Smooth muscle cell of the brain vasculature (primary cell): ENCODE results near the gene PON1.

Source experiments
- DNase-seq: peaks from one replicate; pipeline ENCODE4 v3.0.0-alpha.2; 2012; ENCODE audit warnings: low read depth, low spot score

Gene PON1

DNA sequence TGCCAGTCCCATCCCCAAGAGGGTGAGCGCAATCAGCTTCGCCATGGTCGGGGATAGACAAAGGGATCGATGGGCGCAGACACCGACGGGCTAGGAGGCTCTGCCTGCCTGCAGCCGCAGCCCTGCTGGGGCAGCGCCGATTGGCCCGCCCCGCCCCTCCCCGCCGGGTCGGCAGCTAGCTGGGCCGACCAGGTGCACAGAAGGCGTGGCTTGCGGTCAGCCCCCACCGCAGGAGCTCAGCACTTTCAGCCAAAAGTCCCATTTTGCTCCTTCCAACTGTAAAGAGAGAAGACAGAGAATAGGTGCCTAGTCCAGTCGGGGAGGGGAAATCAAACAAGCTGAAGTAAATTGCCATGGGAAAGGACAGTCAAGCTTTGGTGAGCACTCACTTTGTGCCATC is at the start of gene PON1:
PON1 (minus strand) TSS at position 102 of the 400 bp plus-strand sequence; CDS start at position 45, 57 bp downstream.
- no peak for DNase-seq

DNA sequence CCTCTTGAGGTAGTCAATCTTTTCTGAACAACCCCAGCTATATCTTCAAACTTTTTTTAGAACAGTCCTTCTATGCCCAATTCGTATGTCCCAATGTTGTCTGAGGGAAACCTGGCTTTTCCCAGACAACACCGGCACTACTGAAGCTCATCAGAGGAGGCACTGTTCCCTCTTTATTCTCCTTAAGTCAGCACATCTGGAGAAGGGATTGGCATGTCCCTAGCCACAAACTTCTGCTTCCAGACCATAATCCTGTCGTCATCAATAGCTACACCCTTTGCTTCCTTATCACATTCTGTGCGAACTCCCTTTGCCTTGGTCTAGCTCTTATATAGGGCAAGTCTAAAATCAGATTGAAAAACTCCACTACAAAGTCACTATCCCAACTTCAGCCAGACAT is 49.0 kb upstream of the PON1 start:
- DNase-seq, result no peak

DNA sequence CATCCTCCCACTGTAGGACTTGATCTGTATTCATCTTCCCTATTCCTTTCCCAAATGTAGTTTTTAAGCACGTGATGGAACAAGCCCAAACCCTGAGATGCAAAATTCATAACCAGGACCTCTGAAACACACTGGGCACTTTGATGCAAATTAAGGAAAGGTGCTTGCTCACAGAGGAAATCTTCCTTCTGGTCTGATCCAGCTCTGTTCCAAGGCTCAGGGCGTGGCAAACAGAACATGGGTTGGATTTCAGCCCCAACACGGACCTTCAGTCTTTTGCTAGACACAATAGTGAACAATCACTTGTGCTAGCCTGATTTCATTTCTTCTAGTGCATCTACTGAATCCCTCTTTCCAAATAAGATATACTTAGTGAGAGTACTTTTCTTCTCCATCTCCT is 43.9 kb upstream of the PON1 start:
- no peak for DNase-seq

DNA sequence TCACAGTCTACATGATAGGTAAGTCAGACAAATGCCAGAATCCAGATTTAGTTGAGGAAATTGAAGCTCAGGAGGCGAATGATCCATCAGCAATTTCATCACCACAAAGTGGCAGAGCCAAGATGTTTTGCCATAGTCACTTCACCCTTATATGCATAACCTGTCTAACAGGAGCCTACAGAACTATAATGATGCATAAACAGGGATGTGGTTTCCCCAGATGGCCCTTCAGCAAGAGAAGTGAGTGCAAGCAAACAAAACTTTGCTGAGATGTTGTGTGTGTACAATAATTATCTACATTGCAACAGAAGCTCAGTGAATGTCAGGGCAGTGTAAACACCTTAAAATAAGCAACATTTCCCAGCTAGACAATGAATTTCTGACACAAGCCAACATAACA is 43.3 kb upstream of the PON1 start:
- DNase-seq, result no peak

DNA sequence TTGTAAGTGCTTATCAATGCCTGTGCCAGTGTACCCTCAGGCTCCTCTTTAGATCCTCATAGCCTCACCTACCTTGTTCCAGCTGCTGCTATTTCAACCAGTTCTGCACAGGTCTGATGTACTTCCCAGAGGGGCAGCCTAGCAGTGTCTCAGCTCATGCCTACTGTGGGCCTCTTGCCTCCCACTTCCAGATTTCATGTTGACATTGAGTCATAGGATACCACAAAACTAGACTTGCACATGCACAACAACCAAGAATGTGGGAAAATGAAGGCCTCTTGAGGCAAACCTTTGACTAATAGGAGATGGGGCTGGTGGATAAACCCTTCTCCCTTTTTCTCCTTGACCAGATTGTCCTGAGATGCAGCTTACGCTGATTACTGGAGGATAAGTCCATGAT is 40.8 kb upstream of the PON1 start:
- DNase-seq, result no peak

DNA sequence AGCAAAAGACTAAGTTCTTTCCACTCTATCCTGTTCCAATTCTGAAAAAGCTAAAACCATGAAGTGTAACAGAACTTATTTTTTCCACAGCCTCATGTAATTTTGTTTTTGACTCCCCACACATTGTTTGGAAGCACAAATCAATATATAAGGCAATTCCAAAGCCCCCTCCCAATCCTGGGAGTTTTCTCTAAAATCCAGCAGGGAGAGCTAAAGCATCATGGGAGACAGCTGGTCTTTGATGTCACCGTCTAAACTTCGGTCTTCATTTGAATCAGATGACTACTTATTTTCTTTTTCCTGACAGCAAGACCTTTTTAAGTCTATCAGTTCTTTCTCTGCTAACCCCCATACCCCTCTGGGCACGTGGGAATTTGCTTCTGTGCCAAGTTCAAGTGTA is 33.3 kb upstream of the PON1 start:
- no peak for DNase-seq

DNA sequence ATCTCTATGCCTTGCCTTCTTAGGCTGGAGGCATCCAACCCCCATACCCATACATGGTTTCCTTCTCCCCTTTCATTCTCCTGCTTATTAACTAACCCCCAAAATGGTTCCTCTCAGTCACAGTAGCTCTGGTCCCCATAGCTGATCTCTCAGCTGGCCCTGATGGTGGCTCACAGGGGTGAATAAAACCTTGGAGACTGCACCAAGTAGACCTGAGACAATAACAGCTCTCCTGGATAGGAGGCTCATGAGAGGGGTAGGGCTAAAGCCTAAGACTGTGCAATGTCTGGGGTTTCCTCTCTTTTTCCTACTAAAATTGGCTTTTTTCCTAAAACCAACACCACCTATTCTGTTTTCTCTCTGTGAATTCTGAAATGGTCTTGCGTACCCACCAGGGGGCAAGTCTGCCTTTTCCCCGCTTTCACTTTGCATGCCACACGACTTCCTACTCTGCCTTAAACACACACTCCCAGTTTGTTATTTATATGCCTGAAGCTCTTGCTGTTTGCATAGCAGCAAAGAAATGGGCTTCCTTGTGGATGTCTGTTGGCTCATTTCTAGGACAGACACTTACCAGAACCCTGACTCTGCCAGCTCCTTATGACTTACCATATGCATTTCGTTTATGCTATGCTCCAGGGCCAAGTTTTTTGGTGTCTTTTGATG is 18.4 kb upstream of the PON1 start:
- no peak for DNase-seq

DNA sequence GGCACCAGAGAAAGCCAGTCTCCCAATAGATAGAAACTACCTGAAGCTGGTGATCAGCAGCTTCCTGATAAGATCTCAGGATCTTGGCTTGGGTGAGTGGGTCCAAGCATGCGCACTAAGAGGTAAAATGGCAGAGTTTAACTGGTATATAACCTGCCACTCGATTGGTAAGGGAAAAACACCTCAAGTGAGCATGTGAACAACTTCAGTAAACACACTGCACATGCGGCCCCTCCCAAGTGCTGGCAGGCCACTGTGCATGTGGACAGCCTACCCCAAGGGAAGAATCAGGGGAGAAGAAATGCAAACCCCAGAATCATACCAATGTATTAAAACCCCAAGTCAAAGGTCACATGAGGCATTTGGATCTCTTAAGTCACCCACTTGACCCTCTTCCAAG is 17.7 kb upstream of the PON1 start:
- DNase-seq, result no peak

DNA sequence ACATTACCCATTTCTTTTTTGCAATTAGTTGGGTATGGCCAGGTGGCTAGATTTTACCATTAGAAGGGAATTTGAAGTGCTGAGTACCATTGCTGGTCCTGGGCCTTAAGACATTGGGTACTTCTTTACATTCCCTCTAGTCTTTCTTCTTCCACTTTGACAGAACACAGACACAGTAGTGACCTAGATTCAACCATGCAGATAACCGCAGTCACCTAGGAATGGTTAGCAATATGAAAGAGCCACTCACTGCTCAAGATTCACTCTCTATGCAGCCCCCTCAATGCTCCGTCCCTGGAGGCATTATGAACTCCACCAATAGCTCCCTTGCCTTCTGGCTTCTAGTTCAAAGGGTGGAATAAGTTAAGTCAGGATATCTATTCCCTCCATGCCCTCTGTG is 16.2 kb upstream of the PON1 start:
- no peak for DNase-seq

DNA sequence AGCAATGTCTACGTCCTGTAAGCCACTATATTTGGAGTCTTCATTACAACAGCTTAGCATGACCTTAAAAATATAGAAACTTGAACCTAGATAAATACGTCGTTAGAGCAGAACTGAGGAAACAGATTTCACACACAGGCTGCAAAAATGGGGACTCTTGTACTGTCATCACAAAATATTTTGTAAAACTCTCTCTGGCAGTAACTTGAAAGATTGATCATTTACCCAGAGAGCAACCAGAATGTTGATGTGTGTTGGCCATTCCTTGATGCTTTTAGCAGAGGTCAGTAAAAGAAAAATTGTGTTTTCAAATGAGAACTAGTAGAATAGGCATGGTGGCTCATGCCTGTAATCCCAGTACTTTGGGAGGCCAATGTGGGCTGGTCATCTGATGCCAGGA is 14.5 kb upstream of the PON1 start:
- DNase-seq, result no peak

DNA sequence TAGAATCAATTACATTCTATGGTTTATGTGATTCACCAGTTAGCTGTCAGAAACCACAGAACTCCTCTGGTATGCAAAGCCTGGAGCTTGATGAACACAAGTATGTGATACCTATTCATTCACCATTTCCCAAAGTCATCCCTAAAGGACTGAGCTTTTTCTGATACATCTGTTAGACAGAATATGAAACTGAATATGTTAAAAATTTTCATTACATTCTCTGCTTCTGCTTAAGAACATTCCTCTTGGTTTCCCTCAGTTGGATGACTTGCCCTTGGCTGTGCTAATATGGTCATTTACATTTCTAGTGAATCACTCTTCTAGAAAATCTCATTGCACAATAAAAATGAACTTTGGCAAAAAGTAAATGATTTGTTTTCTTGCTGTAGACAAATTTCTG is 10.8 kb upstream of the PON1 start:
- no peak for DNase-seq

DNA sequence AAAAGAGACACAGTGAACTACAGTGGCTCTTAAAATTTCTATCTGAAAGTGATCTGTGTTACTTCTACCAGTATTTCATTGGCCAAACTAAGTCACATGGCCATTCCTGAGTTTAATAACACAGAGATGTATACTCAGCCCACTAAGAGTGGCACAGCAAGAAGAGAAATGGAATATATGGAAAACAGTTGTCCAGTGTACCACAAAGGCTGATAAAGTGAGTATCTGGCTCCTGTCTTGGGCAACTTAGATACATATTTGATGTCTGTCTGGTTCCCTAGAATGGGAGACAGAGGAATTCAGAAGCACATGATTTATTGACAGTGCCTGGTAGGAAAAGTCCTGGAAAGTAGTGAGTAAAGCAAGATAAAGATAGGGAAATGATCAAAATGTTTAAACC is 10.1 kb upstream of the PON1 start:
- no peak for DNase-seq

DNA sequence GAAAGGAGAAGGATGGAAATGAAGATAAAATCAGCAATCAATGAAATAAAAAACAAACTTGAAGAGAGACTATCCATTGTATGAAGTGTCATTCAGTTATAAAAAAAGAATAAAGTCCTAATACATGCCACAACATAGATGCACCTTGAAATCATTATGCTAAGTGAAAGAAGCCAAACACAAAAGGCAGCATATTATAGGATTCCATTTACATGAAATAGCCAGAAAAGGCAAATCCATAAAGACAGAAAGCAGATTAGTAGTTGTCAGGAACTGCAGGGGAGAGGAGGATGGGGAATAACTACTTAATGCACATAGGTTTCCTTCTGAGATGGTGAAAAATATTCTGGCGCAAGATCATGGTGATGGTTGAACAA is 6.6 kb upstream of the PON1 start:
- DNase-seq, result no peak

DNA sequence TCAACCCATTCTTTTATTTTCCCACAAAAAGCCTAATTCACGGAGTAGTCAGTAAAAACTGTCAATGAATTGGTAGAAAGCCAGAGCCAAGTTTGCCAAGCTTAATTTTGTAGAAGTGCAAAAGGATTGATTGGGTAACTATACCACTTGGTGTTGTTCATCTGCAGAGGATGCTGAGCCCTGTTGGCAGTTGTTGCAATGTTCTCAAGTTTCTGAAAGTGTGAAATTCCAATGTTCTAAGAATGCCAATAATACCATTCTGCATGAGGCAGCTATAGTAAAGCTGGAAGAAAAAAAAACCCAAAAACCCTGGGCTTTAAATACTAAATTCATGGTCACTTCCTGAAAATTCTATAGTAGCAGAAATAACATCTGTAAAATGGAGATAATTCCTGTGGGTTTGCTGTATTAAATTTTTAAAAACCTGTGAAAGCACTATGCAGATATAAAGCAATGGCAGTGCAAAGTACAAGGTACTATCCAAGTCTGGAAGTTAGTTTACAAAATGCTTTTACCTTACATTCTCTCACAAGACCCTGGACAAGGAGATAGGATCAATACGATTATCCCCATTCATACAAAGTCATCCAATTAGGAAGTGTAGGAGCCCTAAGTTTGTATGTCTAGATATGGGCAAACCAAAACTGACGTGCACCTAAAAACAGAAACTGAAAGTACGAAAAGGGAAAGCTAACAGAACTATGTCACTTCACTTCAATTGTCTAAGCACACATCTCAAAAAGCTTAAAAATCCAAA is 6.0 kb upstream of the PON1 start:
- DNase-seq, result no peak

DNA sequence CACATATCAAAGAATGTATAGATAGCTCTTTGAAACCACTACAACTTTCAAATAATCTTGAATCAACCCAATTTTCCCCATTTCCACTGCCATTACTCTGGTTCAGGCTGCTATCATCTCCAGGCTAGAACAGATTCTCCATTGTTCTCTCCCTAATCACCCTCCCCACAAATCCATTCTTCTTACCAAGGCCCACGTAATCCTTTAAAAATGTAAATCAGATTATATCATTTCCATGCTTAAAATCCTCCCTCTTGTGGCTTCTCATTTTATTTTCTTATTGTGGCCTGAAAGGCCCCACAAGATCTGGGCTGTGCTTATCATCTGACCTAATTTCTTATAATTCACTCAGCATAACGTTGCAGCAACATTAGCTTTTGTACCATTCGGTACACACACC is 3.0 kb upstream of the PON1 start:
- DNase-seq, result no peak

DNA sequence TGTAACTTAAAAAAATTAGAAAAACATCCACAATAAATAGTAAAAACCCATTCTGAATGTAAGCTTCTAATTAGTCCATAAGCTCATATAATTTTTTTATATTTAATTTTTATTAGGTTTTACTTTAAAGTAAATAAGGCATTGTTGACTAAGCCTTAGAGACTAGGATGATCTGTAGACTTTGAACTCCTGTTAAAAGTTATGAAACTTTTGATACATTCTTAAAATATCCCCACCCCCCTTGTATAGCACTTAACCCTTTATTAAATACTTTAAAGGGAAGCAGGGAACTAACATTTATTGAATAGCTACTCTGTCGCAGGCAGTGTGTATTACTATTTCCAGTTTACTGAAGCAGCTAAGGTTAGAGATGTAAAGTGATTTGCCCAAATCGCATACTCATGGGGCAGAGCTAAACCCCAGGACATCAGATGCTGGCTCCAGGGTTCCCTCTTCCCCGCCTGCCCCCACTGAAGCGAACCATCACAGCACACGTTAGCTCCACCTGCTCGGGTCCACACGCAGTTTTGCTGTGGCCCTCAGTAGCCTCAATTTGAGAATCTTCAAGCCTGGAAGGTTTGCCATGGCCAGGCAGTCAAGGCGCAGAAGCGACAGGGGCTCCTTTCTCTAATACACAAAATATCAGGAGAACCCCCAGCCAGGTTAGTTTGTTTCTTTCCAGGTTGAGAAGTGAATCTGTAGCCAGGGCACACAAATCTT is 762 bp downstream of the PON1 start:
- no peak for DNase-seq

DNA sequence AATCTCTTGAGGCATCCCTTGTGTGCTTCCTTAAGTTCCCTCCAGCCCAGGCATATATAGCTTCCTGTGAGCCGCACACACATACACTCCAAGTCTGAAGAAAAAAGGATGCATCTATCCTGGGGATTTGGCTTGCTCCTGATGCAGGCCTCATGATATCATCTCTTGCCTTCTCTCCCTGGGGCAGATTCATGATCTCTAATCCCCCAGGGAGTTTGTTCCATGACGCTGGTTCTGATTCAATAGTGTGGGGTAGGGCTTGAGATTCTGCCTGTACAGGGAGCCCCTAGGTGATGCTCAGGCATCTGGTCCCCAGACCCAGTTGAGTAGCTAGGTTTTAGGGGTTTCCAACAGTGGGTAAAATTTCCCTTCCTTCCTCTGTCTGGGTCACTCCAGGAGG is 1.5 kb downstream of the PON1 start:
- DNase-seq, result no peak

DNA sequence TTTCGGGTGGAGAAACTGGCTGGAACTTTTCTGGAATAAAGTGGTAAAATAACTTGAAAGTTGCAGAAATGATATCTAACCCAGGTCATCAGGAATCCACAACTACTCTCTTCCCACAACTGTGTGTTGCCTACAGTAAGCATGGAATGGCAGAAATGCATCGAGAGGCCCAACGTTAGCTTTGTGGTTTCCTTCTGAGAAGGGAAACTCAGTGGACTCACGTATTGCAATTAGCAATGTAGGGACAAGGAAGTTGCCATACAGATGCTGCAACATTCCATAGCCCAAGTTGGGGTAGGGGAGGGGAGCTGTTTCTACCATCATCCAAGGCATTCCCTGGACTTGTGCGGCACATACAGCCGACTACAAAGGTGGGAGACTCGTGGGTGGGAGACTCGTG is 1.9 kb downstream of the PON1 start:
- no peak for DNase-seq

DNA sequence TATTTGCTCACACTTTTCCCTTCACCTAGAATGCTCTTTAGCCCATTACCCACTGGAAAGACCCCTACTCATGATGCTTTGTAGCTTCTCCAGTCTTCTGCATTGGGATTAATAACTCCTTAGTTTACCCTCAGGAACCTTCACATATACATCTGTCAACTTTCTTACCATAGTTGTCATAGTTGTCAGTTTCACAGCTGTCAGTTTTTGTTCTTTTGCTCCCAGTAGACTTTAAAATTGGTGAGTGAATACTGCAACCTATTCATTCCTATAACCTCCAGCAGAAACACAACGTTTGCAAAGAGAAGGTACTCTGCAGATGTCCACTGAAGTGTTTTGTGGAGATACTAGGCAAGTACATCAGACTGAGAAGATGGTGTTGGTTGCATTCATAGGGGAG is 2.6 kb downstream of the PON1 start:
- DNase-seq, result no peak

DNA sequence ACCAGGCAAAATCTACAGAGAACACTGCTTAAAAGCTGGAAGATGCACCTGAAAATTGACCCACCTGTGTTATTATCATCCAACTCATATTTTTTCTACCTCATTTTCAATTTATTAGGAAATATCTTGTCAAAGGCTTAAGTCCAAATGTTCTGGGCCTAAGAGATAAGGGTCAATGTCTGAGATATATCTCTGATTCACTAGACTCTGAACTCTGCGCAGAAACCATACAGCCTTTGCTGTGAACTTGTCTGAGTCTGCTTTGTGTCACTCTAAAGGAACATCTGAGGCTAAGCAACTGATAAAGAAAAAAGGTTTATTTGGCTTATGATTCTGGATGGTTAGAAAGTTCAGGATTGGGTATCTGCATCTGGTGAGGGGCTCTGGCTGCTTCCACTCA is 3.7 kb downstream of the PON1 start:
- no peak for DNase-seq

DNA sequence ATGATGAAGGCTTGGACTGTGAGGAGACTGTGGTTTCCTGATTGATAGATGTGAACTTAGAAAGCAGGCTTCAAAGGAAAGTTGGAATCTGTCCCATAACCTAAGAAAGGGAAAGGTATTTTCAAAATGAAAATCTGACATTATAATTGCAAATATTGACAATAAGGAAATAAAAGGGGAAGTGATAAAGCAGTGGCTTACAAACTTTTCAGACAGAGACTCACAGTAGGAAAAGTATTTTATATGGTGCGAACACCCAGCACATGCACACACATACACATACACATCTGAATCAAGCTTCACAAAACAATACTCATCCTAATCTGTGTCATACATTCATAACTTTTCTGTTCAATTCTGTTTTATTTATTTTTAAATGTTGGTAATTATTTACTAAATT is 4.8 kb downstream of the PON1 start:
- no peak for DNase-seq

DNA sequence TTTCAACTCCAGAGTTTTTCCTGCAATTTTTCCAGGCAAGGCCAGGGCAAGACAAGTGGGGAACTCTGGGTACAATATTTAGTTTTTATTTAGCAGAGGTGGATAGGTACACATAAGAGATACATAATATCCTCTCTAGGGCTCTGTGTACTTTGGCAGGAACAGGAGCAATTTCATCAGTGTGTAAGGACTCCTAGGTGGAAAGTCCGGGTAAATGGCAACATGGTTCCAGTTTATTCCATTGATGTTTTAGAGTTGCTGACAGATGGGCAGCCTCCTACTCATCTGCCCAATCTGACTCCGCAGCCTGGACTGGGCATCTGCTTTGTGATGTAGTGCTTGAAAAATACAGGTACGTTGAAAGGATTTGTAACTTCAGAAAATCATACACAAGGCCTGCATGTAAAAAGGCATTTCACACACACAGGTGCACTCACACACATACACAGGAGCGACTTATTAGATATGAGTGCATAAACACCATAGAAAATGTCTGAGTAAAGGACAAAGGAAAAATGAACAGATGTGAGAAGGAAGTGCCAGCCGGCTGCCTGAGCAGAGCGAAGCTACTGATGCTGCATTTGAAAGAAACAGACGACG is 5.7 kb downstream of the PON1 start:
- DNase-seq, result no peak

DNA sequence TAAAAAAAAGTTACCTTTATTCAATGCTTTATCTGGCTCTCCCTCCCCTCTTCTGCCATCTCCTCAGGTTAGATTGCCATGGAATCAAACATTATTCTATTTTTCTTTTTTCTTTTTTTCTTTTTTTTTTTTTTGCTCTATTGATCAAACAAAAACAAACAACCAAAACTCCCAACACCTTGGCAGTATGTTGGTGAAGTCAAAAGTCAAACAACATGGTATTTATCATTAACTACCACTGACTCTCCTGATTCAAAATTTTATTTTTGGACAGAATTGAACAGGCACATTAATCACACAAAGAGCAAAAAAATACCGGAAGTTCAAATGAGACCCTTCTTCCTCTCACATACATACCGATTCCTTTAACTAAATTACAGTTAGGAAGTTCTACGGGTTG is 6.4 kb downstream of the PON1 start:
- no peak for DNase-seq
